Measurements from ENCODE around the gene KCNQ2.

The KCNQ2 gene

DNA sequence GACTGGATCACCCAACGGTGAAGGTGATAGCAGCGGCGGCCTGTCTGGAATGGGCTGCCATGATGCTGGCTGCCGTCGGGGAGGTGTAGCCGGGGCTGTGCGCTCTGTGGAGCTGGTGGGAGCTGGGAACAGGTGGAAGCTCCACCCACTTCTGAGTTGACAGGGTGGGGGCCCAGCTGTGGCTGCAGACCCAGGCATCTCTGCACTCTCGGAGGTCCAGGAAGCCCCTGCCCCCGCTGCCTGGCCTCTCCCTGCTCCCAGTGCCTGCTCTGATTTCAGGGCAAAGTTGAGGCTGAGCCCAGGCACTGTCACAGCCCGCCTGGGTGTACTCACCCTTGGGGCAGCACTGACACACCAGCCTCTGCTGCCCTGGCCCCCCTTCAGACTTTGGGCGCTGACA is 93.2 kb downstream of the KCNQ2 start:
- Histone ChIP-seq H3K27me3 (ENCODE audit: insufficient read depth, low read length, poor library complexity) (peaks cover 7% of the 10 kb centered on the region), H3K4me2 (ENCODE audit: insufficient read depth, low read length) (no peak overlapping the region), H3K4me3 (ENCODE audit: low read depth in 1 of 2, low read length in 2 of 2) (no peak overlapping the region), H3K36me3 (ENCODE audit: insufficient read depth, low read length) (no peaks in the 10 kb centered on the region), H4K20me1 (ENCODE audit: insufficient read depth, low read length) (peaks cover 20% of the 10 kb centered on the region), H3K9me3 (ENCODE audit: insufficient read depth, low read length, severe bottlenecking) (no peaks in the 10 kb centered on the region), H3K27ac (ENCODE audit: low read length) (no peak overlapping the region), H3K79me2 (ENCODE audit: insufficient read depth, low read length) (no peaks in the 10 kb centered on the region), H3K9ac (ENCODE audit: low read depth, low read length) (no peak overlapping the region), H3K4me1 (ENCODE audit: insufficient read depth, low read length) (no peaks in the 10 kb centered on the region), H2AFZ (ENCODE audit: low read depth, low read length) (no peak overlapping the region)
- TF ChIP-seq, protein P1, sequence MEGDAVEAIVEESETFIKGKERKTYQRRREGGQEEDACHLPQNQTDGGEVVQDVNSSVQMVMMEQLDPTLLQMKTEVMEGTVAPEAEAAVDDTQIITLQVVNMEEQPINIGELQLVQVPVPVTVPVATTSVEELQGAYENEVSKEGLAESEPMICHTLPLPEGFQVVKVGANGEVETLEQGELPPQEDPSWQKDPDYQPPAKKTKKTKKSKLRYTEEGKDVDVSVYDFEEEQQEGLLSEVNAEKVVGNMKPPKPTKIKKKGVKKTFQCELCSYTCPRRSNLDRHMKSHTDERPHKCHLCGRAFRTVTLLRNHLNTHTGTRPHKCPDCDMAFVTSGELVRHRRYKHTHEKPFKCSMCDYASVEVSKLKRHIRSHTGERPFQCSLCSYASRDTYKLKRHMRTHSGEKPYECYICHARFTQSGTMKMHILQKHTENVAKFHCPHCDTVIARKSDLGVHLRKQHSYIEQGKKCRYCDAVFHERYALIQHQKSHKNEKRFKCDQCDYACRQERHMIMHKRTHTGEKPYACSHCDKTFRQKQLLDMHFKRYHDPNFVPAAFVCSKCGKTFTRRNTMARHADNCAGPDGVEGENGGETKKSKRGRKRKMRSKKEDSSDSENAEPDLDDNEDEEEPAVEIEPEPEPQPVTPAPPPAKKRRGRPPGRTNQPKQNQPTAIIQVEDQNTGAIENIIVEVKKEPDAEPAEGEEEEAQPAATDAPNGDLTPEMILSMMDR (IDR thresholded peaks at IDR 0.05; ENCODE audit: borderline replicate concordance, extremely low read depth, low read length, poor library complexity, severe bottlenecking), result no peak
- TF ChIP-seq EZH2 (IDR thresholded peaks at IDR 0.05; ENCODE audit: borderline replicate concordance, low read depth, low read length, severe bottlenecking), result no peak
- no peak for DNase-seq
- ATAC-seq (ENCODE audit: insufficient read depth, low read depth), result no peak

DNA sequence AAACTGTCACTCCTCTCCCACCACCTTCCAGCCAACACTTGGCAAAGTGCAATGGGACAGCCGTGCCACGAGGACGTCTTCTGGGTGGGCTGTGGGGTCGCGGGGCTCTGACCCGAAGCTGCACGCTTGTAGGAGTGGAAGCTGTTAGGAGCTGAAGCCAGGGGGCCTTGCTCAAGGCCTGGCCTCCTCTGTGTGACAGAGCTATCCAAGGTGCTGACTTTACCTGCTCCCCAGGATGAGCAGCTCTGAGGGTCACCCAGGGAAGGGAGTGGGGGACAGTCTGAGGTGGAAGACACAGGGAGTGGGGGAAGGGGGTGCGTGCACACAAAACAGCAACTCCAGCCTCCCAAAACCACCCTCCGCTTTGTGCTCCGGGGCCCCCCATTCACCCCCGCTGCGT is 93.8 kb downstream of the KCNQ2 start:
- H3K27ac ChIP-seq (ENCODE audit: low read length), result no peak overlapping the region
- no peak overlapping the region for H2AFZ ChIP-seq (ENCODE audit: low read depth, low read length)
- no peaks in the 10 kb centered on the region for H3K4me1 ChIP-seq (ENCODE audit: insufficient read depth, low read length)
- no peak overlapping the region for H3K9ac ChIP-seq (ENCODE audit: low read depth, low read length)
- peak; percentile 65 for ATAC-seq (ENCODE audit: insufficient read depth, low read depth)
- H3K9me3 ChIP-seq (ENCODE audit: insufficient read depth, low read length, severe bottlenecking), result no peaks in the 10 kb centered on the region
- H3K4me3 ChIP-seq (ENCODE audit: low read depth in 1 of 2, low read length in 2 of 2), result no peak overlapping the region
- no peak overlapping the region for H3K4me2 ChIP-seq (ENCODE audit: insufficient read depth, low read length)
- TF ChIP-seq EZH2 (IDR thresholded peaks at IDR 0.05; ENCODE audit: borderline replicate concordance, low read depth, low read length, severe bottlenecking), result no peak
- TF ChIP-seq, protein P1 (IDR thresholded peaks at IDR 0.05; ENCODE audit: borderline replicate concordance, extremely low read depth, low read length, poor library complexity, severe bottlenecking), result no peak
- H3K27me3 ChIP-seq (ENCODE audit: insufficient read depth, low read length, poor library complexity), result peaks cover 14% of the 10 kb centered on the region
- H3K36me3 ChIP-seq (ENCODE audit: insufficient read depth, low read length), result no peaks in the 10 kb centered on the region
- H3K79me2 ChIP-seq (ENCODE audit: insufficient read depth, low read length), result no peaks in the 10 kb centered on the region
- peak; percentile 21 for DNase-seq
- H4K20me1 ChIP-seq (ENCODE audit: insufficient read depth, low read length), result peaks cover 26% of the 10 kb centered on the region

DNA sequence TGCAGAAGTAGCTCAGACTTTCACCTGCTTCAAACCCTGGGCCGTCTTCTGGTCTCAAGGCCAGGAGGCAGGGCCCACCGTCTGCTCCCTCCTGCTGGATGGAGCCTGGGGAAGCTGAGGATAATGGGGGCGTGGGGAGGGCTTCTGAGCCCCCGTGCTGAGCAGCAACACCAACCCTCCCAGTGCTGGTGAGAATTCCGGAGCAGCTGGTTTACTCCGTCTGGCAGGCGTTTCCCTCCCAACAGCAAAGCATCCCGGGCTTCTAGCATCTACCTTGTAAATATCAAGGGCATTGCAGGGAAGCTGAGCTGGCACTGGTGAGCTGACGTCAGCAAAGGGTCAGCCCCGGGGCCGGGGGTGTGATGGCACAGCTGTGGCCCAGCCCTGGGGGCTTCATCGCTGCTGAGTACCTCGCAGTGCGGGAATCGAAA is 94.5 kb downstream of the KCNQ2 start:
- DNase-seq (no peak), ATAC-seq (ENCODE audit: insufficient read depth, low read depth) (no peak)
- H3K9ac ChIP-seq (ENCODE audit: low read depth, low read length), result no peak overlapping the region
- H4K20me1 ChIP-seq (ENCODE audit: insufficient read depth, low read length), result peaks cover 31% of the 10 kb centered on the region
- peaks cover 14% of the 10 kb centered on the region for H3K27me3 ChIP-seq (ENCODE audit: insufficient read depth, low read length, poor library complexity)
- no peak overlapping the region for H3K4me2 ChIP-seq (ENCODE audit: insufficient read depth, low read length)
- H3K27ac ChIP-seq (ENCODE audit: low read length), result no peak overlapping the region
- TF ChIP-seq, protein P1 (IDR thresholded peaks at IDR 0.05; ENCODE audit: borderline replicate concordance, extremely low read depth, low read length, poor library complexity, severe bottlenecking), result no peak
- no peak for TF ChIP-seq EZH2 (IDR thresholded peaks at IDR 0.05; ENCODE audit: borderline replicate concordance, low read depth, low read length, severe bottlenecking)
- H3K79me2 ChIP-seq (ENCODE audit: insufficient read depth, low read length), result no peaks in the 10 kb centered on the region
- H2AFZ ChIP-seq (ENCODE audit: low read depth, low read length), result no peak overlapping the region
- no peaks in the 10 kb centered on the region for H3K9me3 ChIP-seq (ENCODE audit: insufficient read depth, low read length, severe bottlenecking)
- H3K4me1 ChIP-seq (ENCODE audit: insufficient read depth, low read length), result no peaks in the 10 kb centered on the region
- H3K4me3 ChIP-seq (ENCODE audit: low read depth in 1 of 2, low read length in 2 of 2), result no peak overlapping the region
- no peaks in the 10 kb centered on the region for H3K36me3 ChIP-seq (ENCODE audit: insufficient read depth, low read length)

Measured in DND-41 (cell line).